Renal cortical epithelial cell (primary cell): Measurements from ENCODE around the gene PATZ1. TPM values are rescaled to one million over a fixed set of nuclear protein-coding genes. Genes with fewer than 3 reads are reported as not detected.
A peak's percentile ranks its signal among the peaks of the same experiment; 100 is the strongest.

Experiments used
- DNase-seq: peaks from one replicate; pipeline ENCODE4 v3.0.0-alpha.2; 2011; ENCODE audit warnings: low read depth
- total RNA-seq: library from RNA; depleted of rRNA; stranded (reverse); fragments of >200 nt; gene quantifications from 2 replicates; pipeline ENCODE4 v1.2.3, GENCODE V29; 2014

Gene PATZ1
- total RNA-seq, 1 donor from 2014 or later = 19.2 TPM

- DNase-seq = peak; percentile 90
Measured at GRCh38 chr22:31313366-31314147, 32.6 kb downstream of the PATZ1 start.

GRCh38 chr22:31308181-31308580 lies 38.0 kb downstream of the PATZ1 start:
- no peak for DNase-seq

- DNase-seq = no peak
Measured at GRCh38 chr22:31305194-31305593, 41.0 kb downstream of the PATZ1 start.

GRCh38 chr22:31302537-31302936 lies 43.6 kb downstream of the PATZ1 start:
- DNase-seq = no peak

- no peak for DNase-seq
Measured at GRCh38 chr22:31302006-31302405, 44.1 kb downstream of the PATZ1 start.

- no peak for DNase-seq
Measured at GRCh38 chr22:31300896-31301295, 45.2 kb downstream of the PATZ1 start.

- DNase-seq = peak; percentile 20
Measured at GRCh38 chr22:31295831-31296657, 50.1 kb downstream of the PATZ1 start.

GRCh38 chr22:31295360-31295759 lies 50.8 kb downstream of the PATZ1 start:
- DNase-seq = no peak

GRCh38 chr22:31292236-31292989 lies 53.7 kb downstream of the PATZ1 start, which contains the start of gene PIK3IP1:
Gene PIK3IP1 (minus strand): TSS chr22:31292488. CDS start chr22:31292344, 144 bp downstream.
- peak; percentile 89 for DNase-seq

- no peak for DNase-seq
Measured at GRCh38 chr22:31291481-31292235, 54.5 kb downstream of the PATZ1 start.

GRCh38 chr22:31290494-31291471 lies 55.4 kb downstream of the PATZ1 start:
- peak; percentile 73 for DNase-seq

- DNase-seq = no peak
Measured at GRCh38 chr22:31289344-31289743, 56.8 kb downstream of the PATZ1 start.

GRCh38 chr22:31288496-31289240 lies 57.5 kb downstream of the PATZ1 start:
- DNase-seq = no peak

GRCh38 chr22:31287818-31288495 lies 58.2 kb downstream of the PATZ1 start:
- DNase-seq = no peak

GRCh38 chr22:31286360-31287255 lies 59.5 kb downstream of the PATZ1 start:
- DNase-seq = no peak

GRCh38 chr22:31284281-31285155 lies 61.6 kb downstream of the PATZ1 start:
- DNase-seq = no peak
